ENCODE results near the gene KDM2A.

The KDM2A gene

GRCh38 chr11:67304511-67305113 lies 185.5 kb downstream of the KDM2A start:
- DNase-seq, result no peak

- DNase-seq, result no peak
Measured at GRCh38 chr11:67306769-67307544, 187.9 kb downstream of the KDM2A start.

- no peak for DNase-seq
Measured at GRCh38 chr11:67307545-67308001, 188.5 kb downstream of the KDM2A start.

Data from stimulated activated CD8-positive, alpha-beta memory T cell treated with anti-CD3 and anti-CD28 coated beads, Interleukin-4, amount 100 ng/mL, for 48 hours (primary cell).